Posterior cingulate gyrus (tissue), 11 donors: ENCODE results near the gene EBLN1.

Source experiments
- DNase-seq, 10 donors: peaks; one replicate each; pipeline versions ENCODE4 v3.0.0 to v3.0.0-alpha.2; 2020 to 2021; ENCODE audit warnings: mixed read lengths in 3 of 10
- intact Hi-C: fragments of 100-400 bp; cut with DNase I; formaldehyde crosslinking; loops from one replicate; pipeline ENCODE4 v1.15.1; 2023

The EBLN1 gene

GRCh38 chr10:22217842-22218241 lies at the start of gene EBLN1:
Gene EBLN1 (minus strand): TSS chr10:22218015. CDS start chr10:22209983, 8,032 bp downstream.
- intact Hi-C loops = no loop called here
- no peak for DNase-seq

GRCh38 chr10:22265839-22266537 lies 48.2 kb upstream of the EBLN1 start:
- DNase-seq = no peak
- intact Hi-C loops = no loop called here

DNA sequence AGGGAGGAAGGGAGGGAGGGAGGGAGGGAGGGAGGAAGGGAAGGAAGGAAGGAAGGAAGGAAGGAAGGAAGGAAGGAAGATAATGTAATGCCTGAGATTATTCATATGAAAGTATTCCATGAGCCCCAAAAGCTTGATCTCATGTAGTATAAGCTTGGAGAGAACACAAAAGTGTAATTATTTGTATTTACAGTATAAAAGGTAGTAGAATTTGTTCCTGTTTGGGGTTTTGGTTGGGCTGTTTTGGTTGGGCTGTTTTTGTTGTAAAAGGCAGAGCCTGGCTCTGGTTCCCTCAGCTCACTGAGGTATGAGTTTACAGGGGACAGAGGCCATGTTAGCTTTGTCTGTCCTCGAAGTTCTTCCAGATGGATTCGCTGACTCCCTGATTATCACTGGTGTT lies 45.3 kb upstream of the EBLN1 start:
- DNase-seq = no peak
- intact Hi-C loops = no loop called here

- intact Hi-C loops = loop anchor here (10.0 kb wide), 3 partner anchors 176 to 456 kb away; partner anchors contain the start of genes DNAJC1 and PIP4K2A
- no peak for DNase-seq
Observed at GRCh38 chr10:22259280-22259679, 41.5 kb upstream of the EBLN1 start.

DNA sequence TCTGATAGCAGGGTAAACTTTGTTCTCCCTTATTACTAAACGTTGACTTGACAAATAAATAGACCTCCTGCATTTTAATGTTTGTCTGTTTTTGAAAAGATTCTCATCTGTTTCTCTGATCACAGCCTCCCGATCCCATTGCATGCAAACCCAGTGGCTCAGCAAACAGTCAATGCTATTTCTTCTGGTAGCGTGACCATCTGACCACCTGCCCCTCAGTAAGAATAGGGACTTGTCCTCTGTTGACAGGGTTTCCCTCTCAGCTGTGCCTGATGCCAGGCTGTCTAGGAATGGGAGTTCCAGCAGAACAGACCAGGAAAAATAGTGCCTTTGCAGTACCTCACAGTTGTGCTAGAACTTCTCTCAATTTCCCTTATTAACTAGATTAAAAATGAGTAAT lies 40.7 kb upstream of the EBLN1 start:
- intact Hi-C loops = loop anchor here (10.0 kb wide), 3 partner anchors 176 to 456 kb away; partner anchors contain the start of genes DNAJC1 and PIP4K2A
- peak in 4 of 10 donors; percentile 8 to 32 (median 18) for DNase-seq

DNA sequence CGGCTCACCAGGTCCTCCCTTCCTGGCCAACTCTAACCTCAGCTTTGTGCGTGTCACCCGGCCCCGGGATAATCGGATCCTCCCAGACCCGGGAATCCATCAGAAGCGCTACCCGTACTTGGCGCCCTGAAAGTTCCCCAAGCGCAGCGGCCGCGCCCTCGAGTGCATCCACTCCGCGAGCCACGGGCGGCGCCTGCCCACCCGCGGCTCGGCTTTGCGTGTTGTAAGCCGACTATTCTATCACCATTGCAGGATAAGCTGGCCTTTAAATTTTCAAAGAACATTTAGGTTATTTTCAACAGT lies 35.7 kb upstream of the EBLN1 start:
- peak in 4 of 10 donors; percentile 18 to 68 (median 44) for DNase-seq
- intact Hi-C loops = loop anchor here (2.0 to 10.0 kb wide), 5 partner anchors 25 to 461 kb away; partner anchors contain the start of genes BMI1, DNAJC1 and PIP4K2A

DNA sequence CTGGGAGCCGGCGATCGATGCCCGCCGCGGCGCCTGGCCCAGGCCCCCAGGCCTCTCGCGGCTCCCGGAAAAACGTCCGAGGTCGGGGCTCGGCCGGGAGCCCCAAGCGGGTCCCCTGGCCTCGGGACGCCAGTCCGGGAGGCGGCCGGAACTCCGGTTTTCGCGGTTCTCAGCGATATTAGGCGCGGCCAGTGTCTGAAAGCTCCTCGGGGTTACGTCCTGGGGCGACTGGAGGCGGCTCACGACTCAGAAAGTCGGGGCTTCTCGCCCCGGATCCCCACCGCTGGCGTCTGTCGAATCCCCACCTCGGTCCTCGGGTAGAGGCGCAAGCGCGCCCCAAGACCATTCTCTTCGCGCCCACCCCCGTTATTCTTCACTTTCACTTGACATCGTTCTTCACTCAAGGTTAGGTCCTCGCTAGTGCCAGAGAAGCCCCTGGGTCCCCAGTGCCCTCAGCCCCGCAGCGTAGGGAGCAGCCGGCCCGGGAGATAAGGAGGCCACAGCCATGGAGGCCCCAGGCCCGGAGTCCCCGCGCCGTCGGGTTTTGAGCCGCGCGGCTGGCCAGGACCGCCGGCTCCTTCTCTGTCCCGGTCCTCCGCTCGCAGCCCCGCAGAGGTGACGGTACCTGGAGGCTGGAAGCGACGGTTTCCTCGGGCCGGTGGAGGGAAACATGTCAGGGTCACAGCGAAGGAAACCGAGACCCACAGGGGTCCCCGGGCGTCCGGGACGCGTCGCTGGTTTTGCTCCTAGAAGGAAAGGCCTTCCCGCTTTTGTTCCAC lies 35.2 kb upstream of the EBLN1 start:
- intact Hi-C loops = loop anchor here (2.0 to 10.0 kb wide), 5 partner anchors 24 to 462 kb away; partner anchors contain the start of genes BMI1, DNAJC1 and PIP4K2A
- peak in 9 of 10 donors; percentile 16 to 90 (median 40) for DNase-seq

- DNase-seq = peak; percentile 23 to 93 (median 55)
- intact Hi-C loops = loop anchor here (2.0 to 10.0 kb wide), 5 partner anchors 24 to 462 kb away; partner anchors contain the start of genes BMI1, DNAJC1 and PIP4K2A
Observed at GRCh38 chr10:22252224-22252800, 34.5 kb upstream of the EBLN1 start.

DNA sequence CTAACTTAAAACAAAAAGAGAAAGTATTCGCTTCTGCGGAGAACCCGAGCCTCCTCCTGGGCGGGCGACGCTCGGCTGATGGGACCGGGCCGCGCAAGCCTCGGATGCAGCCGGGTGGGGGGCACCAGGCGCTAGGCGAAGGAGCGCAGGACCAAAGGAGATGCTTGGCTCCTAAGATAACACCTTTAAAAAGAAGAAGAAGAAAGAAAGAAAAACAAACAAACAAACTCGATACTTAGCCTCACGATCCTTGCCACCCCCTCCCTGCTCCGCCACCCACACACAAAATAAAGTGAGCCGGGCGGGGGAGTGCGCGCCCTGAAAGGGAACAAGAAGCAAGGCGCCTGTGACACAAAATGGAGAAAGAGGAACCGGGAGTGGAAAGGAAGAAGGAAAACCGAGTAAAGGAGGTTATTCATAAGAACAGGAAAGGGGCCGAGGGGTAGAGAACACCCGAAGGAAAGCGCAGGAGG lies 34.0 kb upstream of the EBLN1 start:
- intact Hi-C loops = loop anchor here (2.0 to 10.0 kb wide), 5 partner anchors 23 to 463 kb away; partner anchors contain the start of genes BMI1, DNAJC1 and PIP4K2A
- DNase-seq = peak; percentile 43 to 94 (median 68)

DNA sequence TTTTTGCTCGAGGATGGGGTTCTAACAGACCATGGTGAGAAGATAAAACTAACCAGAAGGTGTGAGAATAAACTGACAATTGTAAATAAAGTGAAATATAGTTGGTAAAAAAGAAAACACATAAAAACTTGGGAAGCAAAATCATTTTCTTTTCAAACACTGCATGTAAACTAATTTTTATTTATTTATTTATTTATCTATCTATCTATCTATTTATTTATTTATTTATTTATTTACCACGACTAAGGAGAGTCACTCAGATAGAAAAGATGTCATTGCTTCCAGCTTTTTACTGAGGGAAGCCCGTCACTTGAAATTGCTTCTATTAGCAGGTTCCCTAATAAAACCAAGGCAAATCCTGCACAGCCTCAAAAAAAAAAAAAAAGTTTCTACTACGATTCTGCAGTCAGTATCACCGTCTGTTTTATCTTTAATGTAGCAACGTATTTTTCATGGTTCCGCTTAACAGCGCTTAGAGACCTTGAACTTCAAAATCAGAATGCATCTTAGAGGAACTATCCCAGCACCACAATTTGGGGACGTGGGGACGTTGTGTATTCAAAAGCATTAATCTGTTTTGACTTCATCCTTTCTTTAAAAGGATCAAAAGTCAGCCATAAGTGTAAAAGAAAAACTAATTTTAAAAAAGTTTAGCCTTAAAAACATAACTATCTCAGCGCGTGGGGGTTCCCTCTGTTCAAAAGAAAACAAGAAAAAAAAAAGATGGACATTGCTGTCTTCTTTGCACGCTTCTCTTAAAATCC lies 33.3 kb upstream of the EBLN1 start:
- intact Hi-C loops = loop anchor here (10.0 kb wide), 3 partner anchors 184 to 464 kb away; partner anchors contain the start of genes DNAJC1 and PIP4K2A
- DNase-seq = no peak

GRCh38 chr10:22247636-22248035 lies 29.8 kb upstream of the EBLN1 start:
- no peak for DNase-seq
- intact Hi-C loops = no loop called here

DNA sequence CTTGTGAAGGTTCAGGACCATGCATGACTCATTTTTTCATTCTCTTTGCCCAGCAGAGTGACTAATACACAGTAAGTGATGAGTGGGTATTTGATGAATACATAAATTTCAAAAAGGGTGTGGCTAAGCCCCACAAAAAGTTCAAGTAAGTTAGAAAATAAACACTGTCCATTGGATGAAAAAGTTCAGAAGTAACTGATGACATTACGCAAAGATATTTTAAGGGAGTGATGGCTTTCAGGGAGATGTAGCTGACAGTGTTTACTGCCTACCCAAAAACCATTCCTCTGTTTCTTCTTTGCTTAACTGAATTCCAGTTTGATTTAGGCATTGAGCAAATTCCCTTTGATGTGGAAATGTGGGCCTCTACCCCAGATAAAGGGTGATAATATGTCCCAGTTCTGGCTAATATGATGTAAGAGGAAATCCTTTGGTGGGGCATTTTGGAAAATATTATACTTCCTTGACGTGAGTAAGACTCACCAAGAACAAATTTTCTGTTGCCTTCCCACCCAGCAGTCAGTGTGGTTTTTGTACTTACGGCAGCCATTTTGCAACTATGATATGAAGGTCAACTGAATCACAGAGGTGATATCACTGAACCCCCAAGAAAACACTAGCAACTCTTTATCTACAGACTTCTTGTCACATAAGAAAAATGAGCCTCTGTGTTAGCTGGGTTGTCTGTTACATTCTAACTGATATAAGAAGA lies 29.0 kb upstream of the EBLN1 start:
- intact Hi-C loops = no loop called here
- DNase-seq = no peak

DNA sequence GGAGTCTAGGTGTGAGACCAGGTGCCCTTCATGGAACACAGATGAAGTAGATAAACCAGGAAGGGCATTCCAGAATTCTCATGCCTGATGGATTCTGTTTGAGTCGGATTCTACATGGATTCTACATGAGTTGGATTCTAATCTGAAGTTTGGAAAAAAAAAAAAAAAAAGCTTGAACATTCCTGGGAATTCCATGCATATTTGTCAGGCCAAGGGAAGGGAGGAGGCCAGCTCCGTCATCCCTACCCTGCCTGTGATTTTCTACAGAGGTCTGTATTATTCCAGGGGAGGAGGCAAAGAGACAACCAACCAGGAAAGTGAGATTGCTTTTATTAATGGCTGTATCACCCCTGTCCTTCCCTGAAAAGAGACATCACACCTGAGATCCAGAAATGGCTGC lies 27.8 kb upstream of the EBLN1 start:
- intact Hi-C loops = no loop called here
- DNase-seq = no peak

- intact Hi-C loops = no loop called here
- DNase-seq = no peak
Observed at GRCh38 chr10:22244855-22245254, 27.0 kb upstream of the EBLN1 start.

GRCh38 chr10:22244001-22244400 lies 26.2 kb upstream of the EBLN1 start:
- no peak for DNase-seq
- intact Hi-C loops = no loop called here

DNA sequence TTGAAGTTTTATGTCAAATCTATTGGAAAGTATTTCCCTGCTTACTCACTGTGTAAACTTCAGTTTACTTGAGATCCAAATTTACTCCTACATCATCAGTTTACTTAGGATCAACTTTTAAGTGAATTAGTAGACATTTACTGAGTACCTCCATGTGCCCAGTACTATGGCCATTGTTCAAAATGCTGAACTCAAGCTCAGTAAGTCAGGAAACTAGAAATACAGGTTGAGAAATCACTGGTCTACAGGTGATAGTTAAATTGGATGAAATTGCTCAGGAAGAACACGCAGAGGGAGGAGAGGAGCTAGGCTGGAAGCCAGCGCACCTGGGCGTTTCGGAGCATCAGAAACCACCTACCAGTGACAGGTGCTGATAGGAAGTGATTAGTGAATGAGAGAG lies 25.5 kb upstream of the EBLN1 start:
- no peak for DNase-seq
- intact Hi-C loops = no loop called here

DNA sequence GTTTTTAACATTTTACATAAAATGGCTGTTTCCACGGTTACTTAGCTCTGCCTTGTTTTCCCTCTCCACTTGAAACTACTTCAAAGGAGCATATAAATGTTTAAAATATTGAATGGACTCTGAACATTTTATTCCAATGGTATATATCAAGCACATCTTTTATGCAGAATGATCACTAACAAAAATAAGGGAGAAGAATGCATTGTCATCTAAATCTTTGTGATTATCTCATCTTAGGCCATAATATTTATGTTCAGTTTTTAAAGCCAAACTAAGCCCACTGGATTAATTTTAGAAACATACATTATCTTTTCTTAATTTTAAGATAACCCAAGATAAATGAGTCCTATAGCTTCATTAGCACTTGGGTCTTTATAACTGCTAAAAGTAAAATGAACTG lies 13.4 kb upstream of the EBLN1 start:
- no peak for DNase-seq
- intact Hi-C loops = no loop called here

GRCh38 chr10:22230158-22230833 lies 12.5 kb upstream of the EBLN1 start:
- DNase-seq = peak in 1 of 10 donors; percentile 8
- intact Hi-C loops = no loop called here

GRCh38 chr10:22229802-22230157 lies 12.0 kb upstream of the EBLN1 start:
- intact Hi-C loops = loop anchor here (1.0 to 5.0 kb wide), 4 partner anchors 23 to 227 kb away; partner anchors contain the start of genes BMI1, COMMD3 and DNAJC1
- DNase-seq = no peak
